H9 (cell line): ENCODE data around the gene SPAG5. TPM values are rescaled to one million over a fixed set of nuclear protein-coding genes. Genes with fewer than 3 reads are reported as not detected.
A peak's percentile ranks its signal among the peaks of the same experiment; 100 is the strongest.

Source experiments
- DNase-seq: peaks from one replicate; pipeline ENCODE4 v3.0.0-alpha.2; 2017
- H2AFZ ChIP-seq: one replicate; pipeline ENCODE4 v1.6.1; 2013; ENCODE audit warnings: mild to moderate bottlenecking, low read length, control low read depth, moderate library complexity
- H2AK5ac ChIP-seq: 2 replicates; pipeline ENCODE4 v1.6.1; 2013; ENCODE audit warnings: low read length, control low read depth, mixed read lengths; ENCODE audit not compliant: insufficient read length
- H2BK120ac ChIP-seq: one replicate; pipeline ENCODE4 v1.6.1; 2013; ENCODE audit warnings: low read depth, mild to moderate bottlenecking, low read length, control low read depth, inconsistent platforms; ENCODE audit not compliant: poor library complexity, severe bottlenecking
- H2BK12ac ChIP-seq: 2 replicates; pipeline ENCODE4 v1.6.1; 2013; ENCODE audit warnings: low read length, control low read depth, mixed read lengths, low read depth; ENCODE audit not compliant: insufficient read length
- H2BK15ac ChIP-seq: 2 replicates; pipeline ENCODE4 v1.6.1; 2013; ENCODE audit warnings: low read depth, low read length, control low read depth
- H2BK20ac ChIP-seq: one replicate; pipeline ENCODE4 v1.6.1; 2013; ENCODE audit warnings: low read depth, mild to moderate bottlenecking, low read length, control low read depth, inconsistent platforms; ENCODE audit not compliant: poor library complexity, severe bottlenecking
- H2BK5ac ChIP-seq: 2 replicates; pipeline ENCODE4 v1.6.1; 2013; ENCODE audit warnings: low read length, control low read depth, mixed read lengths; ENCODE audit not compliant: insufficient read length
- H3K14ac ChIP-seq: 2 replicates; pipeline ENCODE4 v1.6.1; 2013; ENCODE audit warnings: low read length, control low read depth; ENCODE audit not compliant: insufficient read depth
- H3K18ac ChIP-seq: 2 replicates; pipeline ENCODE4 v1.6.1; 2013; ENCODE audit warnings: low read depth, mild to moderate bottlenecking, mixed read lengths, low read length, control low read depth; ENCODE audit not compliant: insufficient read length
- H3K23ac ChIP-seq: 2 replicates; pipeline ENCODE4 v1.6.1; 2013; ENCODE audit warnings: low read length, control low read depth, mixed read lengths, low read depth; ENCODE audit not compliant: insufficient read length
- H3K23me2 ChIP-seq: 2 replicates; pipeline ENCODE4 v1.6.1; 2013; ENCODE audit warnings: low read depth, mild to moderate bottlenecking, mixed read lengths, low read length, control low read depth; ENCODE audit not compliant: insufficient read length, poor library complexity, severe bottlenecking
- H3K27ac ChIP-seq: 2 replicates; pipeline ENCODE4 v1.5.1; 2013; ENCODE audit warnings: low read length, control low read depth, mixed read lengths, low read depth; ENCODE audit not compliant: insufficient read length
- H3K27me3 ChIP-seq: 2 replicates; pipeline ENCODE4 v1.6.1; 2013; ENCODE audit warnings: low read length, control low read depth, inconsistent platforms; ENCODE audit not compliant: insufficient read depth
- H3K4ac ChIP-seq: 2 replicates; pipeline ENCODE4 v1.6.1; 2013; ENCODE audit warnings: low read depth, mild to moderate bottlenecking, control low read depth, inconsistent platforms, low read length, moderate library complexity
- H3K4me1 ChIP-seq: 2 replicates; pipeline ENCODE4 v1.6.1; 2013; ENCODE audit warnings: low read length, control low read depth, inconsistent platforms; ENCODE audit not compliant: insufficient read depth
- H3K4me2 ChIP-seq: 2 replicates; pipeline ENCODE4 v1.6.1; 2013; ENCODE audit warnings: low read length, control low read depth, mixed read lengths; ENCODE audit not compliant: insufficient read length, insufficient read depth
- H3K56ac ChIP-seq: 2 replicates; pipeline ENCODE4 v1.6.1; 2013; ENCODE audit warnings: low read depth, mild to moderate bottlenecking, mixed read lengths, low read length, control low read depth; ENCODE audit not compliant: insufficient read length
- H3K79me1 ChIP-seq: 2 replicates; pipeline ENCODE4 v1.6.1; 2013; ENCODE audit warnings: low read depth, mild to moderate bottlenecking, moderate library complexity, low read length, control low read depth, inconsistent platforms; ENCODE audit not compliant: insufficient read depth, poor library complexity, severe bottlenecking
- H3K79me2 ChIP-seq: 2 replicates; pipeline ENCODE4 v1.6.1; 2013; ENCODE audit warnings: low read length, control low read depth, inconsistent platforms; ENCODE audit not compliant: insufficient read depth
- H3K9ac ChIP-seq: 2 replicates; pipeline ENCODE4 v1.6.1; 2013; ENCODE audit warnings: low read length, control low read depth, mixed read lengths; ENCODE audit not compliant: insufficient read length; ENCODE audit errors: extremely low read depth
- H3K9me3 ChIP-seq: one replicate; pipeline ENCODE4 v1.6.1; 2013; ENCODE audit warnings: low read depth, low read length, inconsistent platforms; ENCODE audit not compliant: control insufficient read depth
- H3T11ph ChIP-seq: one replicate; pipeline ENCODE4 v1.6.1; 2013; ENCODE audit warnings: mild to moderate bottlenecking, low read length, control low read depth, inconsistent platforms
- H4K20me1 ChIP-seq: one replicate; pipeline ENCODE4 v1.6.1; 2013; ENCODE audit not compliant: control insufficient read depth, insufficient read length, insufficient read depth
- H4K5ac ChIP-seq: 2 replicates; pipeline ENCODE4 v1.6.1; 2013; ENCODE audit warnings: low read depth, mild to moderate bottlenecking, mixed read lengths, low read length, control low read depth; ENCODE audit not compliant: insufficient read length
- H4K8ac ChIP-seq: replicated peaks from 2 replicates; pipeline ENCODE4 v1.6.1; 2013; ENCODE audit warnings: low read length, control low read depth, mixed read lengths, low read depth; ENCODE audit not compliant: insufficient read length
- H4K91ac ChIP-seq: 2 replicates; pipeline ENCODE4 v1.6.1; 2013; ENCODE audit warnings: low read depth, mild to moderate bottlenecking, moderate library complexity, mixed read lengths, low read length, control low read depth; ENCODE audit not compliant: insufficient read length
- H3K27ac Mint-ChIP-seq, 3 experiments: 2 replicates in 2 of 3; 3 replicates in 1 of 3; pipeline ENCODE4 v1.8.0; 2020 to 2021; ENCODE audit warnings: mixed read lengths in 3 of 3, mild to moderate bottlenecking in 1 of 3, moderate library complexity in 1 of 3
- H3K27me3 Mint-ChIP-seq: 2 replicates; pipeline ENCODE4 v1.8.0; 2021; ENCODE audit warnings: low read depth, mild to moderate bottlenecking, moderate library complexity, mixed read lengths
- H3K36me3 Mint-ChIP-seq, 3 experiments: 2 replicates in 2 of 3; 3 replicates in 1 of 3; pipeline ENCODE4 v1.8.0; 2020 to 2021; ENCODE audit warnings: low read depth in 3 of 3, mixed read lengths in 3 of 3; ENCODE audit not compliant: insufficient read depth in 1 of 3
- H3K4me1 Mint-ChIP-seq, 2 experiments: 2 replicates each; pipeline ENCODE4 v1.8.0; 2020; ENCODE audit warnings: mixed read lengths in 2 of 2
- H3K4me3 Mint-ChIP-seq, 2 experiments: 2 replicates in 1 of 2; 3 replicates in 1 of 2; pipeline ENCODE4 v1.8.0; 2020 to 2021; ENCODE audit warnings: mild to moderate bottlenecking in 2 of 2, mixed read lengths in 2 of 2, moderate library complexity in 1 of 2
- H3K9me3 Mint-ChIP-seq, 2 experiments: 2 replicates in 1 of 2; 3 replicates in 1 of 2; pipeline ENCODE4 v1.8.0; 2020; ENCODE audit warnings: mild to moderate bottlenecking in 2 of 2, mixed read lengths in 2 of 2, moderate library complexity in 1 of 2
- CTCF ChIP-seq: fragments of 200-600 bp; sonication (generic); conservative IDR thresholded peaks from 3 replicates; pipeline ENCODE4 v1.8.0; 2021; ENCODE audit warnings: antibody characterized with exemption, mild to moderate bottlenecking
- WGBS: extraction: QIAGEN DNeasy Blood & Tissue Kit; methylation state at CpG from one replicate; pipeline ENCODE4 v1.1.7; 2013; ENCODE audit warnings: missing lambda C conversion rate, low lambda C conversion rate, mixed read lengths; ENCODE audit not compliant: insufficient read length; ENCODE audit errors: extremely low coverage; 5-methylcytosine and 5-hydroxymethylcytosine counted together
- total RNA-seq: library from RNA; stranded (reverse); gene quantifications from 2 replicates; pipeline ENCODE4 v1.2.1, GENCODE V29; 2021

Gene SPAG5
- total RNA-seq, 1 experiment from 2014 or later: 122 TPM

GRCh38 chr17:28569446-28569845, 29.4 kb downstream of the SPAG5 start:
- Histone ChIP-seq H3K9me3 (no peaks in the 10 kb centered on the region), H2AK5ac (no peak overlapping the region), H3K18ac (no peak overlapping the region), H3T11ph (no peak overlapping the region), H3K79me1 (no peaks in the 10 kb centered on the region), H3K27me3 (no peaks in the 10 kb centered on the region), H4K91ac (no peak overlapping the region), H3K14ac (no peak overlapping the region), H2BK5ac (no peak overlapping the region), H3K27ac (no peak overlapping the region), H4K5ac (no peak overlapping the region), H2BK20ac (no peak overlapping the region), H2BK12ac (no peak overlapping the region), H3K79me2 (no peaks in the 10 kb centered on the region), H3K4me2 (no peak overlapping the region), H3K23ac (no peak overlapping the region), H2BK120ac (no peak overlapping the region), H2AFZ (no peak overlapping the region), H3K56ac (no peak overlapping the region), H3K4me1 (no peaks in the 10 kb centered on the region), H4K8ac (no peak overlapping the region), H3K4ac (no peak overlapping the region), H4K20me1 (no peaks in the 10 kb centered on the region), H3K9ac (no peak overlapping the region), H2BK15ac (no peak overlapping the region), H3K23me2 (peaks cover 11% of the 10 kb centered on the region)
- TF ChIP-seq CTCF: no peak
- Mint-ChIP-seq H3K27ac (no peak overlapping the region), H3K4me3 (peak overlapping the region; percentile 92 to 97; a peak in 4 of 5 replicates), H3K4me1 (peaks cover 12 to 24% of the 10 kb centered on the region in 2 experiments), H3K36me3 (peaks cover 6 to 28% (median 17%) of the 10 kb centered on the region in 3 experiments; a peak in 5 of 7 replicates), H3K9me3 (no peaks in the 10 kb centered on the region), H3K27me3 (peaks cover 7% of the 10 kb centered on the region)
- DNase-seq: no peak
- no CpG with 5 or more reads among the region's 1 CpG for WGBS
